HuH-7 (cell line): ENCODE data around the gene PAPSS1.
"Not testable (repeated sequence)": the region's sequence is repeated elsewhere in the genome, so short reads cannot be mapped to it uniquely, and the experiment has no call there.

ENCODE experiments used
- DNase-seq: peaks from one replicate; pipeline ENCODE4 v3.0.0; 2011; ENCODE audit warnings: low spot score

PAPSS1 gene

GRCh38 chr4:107689912-107690587 lies 30.0 kb downstream of the PAPSS1 start:
- no peak for DNase-seq

- no peak for DNase-seq
Measured at GRCh38 chr4:107688421-107688820, 31.6 kb downstream of the PAPSS1 start.

- no peak for DNase-seq
Measured at GRCh38 chr4:107685740-107686139, 34.3 kb downstream of the PAPSS1 start.

- DNase-seq: no peak
Measured at GRCh38 chr4:107683873-107684272, 36.2 kb downstream of the PAPSS1 start.

- no peak for DNase-seq
Measured at GRCh38 chr4:107682306-107682705, 37.7 kb downstream of the PAPSS1 start.

- no peak for DNase-seq
Measured at GRCh38 chr4:107669068-107669467, 51.0 kb downstream of the PAPSS1 start.

- DNase-seq: peak; percentile 1
Measured at GRCh38 chr4:107666134-107666533, 53.9 kb downstream of the PAPSS1 start.

- no peak for DNase-seq
Measured at GRCh38 chr4:107665001-107665400, 55.0 kb downstream of the PAPSS1 start.

- no peak for DNase-seq
Measured at GRCh38 chr4:107658400-107659336, 61.4 kb downstream of the PAPSS1 start.

GRCh38 chr4:107655289-107655688 lies 64.7 kb downstream of the PAPSS1 start:
- no peak for DNase-seq

- DNase-seq: no peak
Measured at GRCh38 chr4:107654694-107655093, 65.3 kb downstream of the PAPSS1 start.

- DNase-seq: not testable (repeated sequence)
Measured at GRCh38 chr4:107651408-107651807, 68.6 kb downstream of the PAPSS1 start.

GRCh38 chr4:107650251-107650650 lies 69.8 kb downstream of the PAPSS1 start:
- DNase-seq: no peak

- DNase-seq: no peak
Measured at GRCh38 chr4:107648178-107648991, 71.6 kb downstream of the PAPSS1 start.

- no peak for DNase-seq
Measured at GRCh38 chr4:107647591-107647990, 72.4 kb downstream of the PAPSS1 start.

GRCh38 chr4:107645604-107646003 lies 74.4 kb downstream of the PAPSS1 start:
- DNase-seq: no peak

- no peak for DNase-seq
Measured at GRCh38 chr4:107643021-107643420, 77.0 kb downstream of the PAPSS1 start.

GRCh38 chr4:107640878-107641277 lies 79.2 kb downstream of the PAPSS1 start:
- no peak for DNase-seq

- no peak for DNase-seq
Measured at GRCh38 chr4:107640197-107640596, 79.8 kb downstream of the PAPSS1 start.

- DNase-seq: no peak
Measured at GRCh38 chr4:107635735-107636134, 84.3 kb downstream of the PAPSS1 start.

GRCh38 chr4:107631560-107631959 lies 88.5 kb downstream of the PAPSS1 start:
- DNase-seq: no peak

- no peak for DNase-seq
Measured at GRCh38 chr4:107630185-107630705, 89.8 kb downstream of the PAPSS1 start.
